ENCODE results near the gene HSP90AA1. TPM values are rescaled to one million over a fixed set of nuclear protein-coding genes. Genes with fewer than 3 reads are reported as not detected.

The HSP90AA1 gene
- total and polyA plus RNA-seq, 2 of the 8 experiments (the other 6 are each of a cell fraction or from before 2014, with no cell fraction given), result 339 to 878 TPM

DNA sequence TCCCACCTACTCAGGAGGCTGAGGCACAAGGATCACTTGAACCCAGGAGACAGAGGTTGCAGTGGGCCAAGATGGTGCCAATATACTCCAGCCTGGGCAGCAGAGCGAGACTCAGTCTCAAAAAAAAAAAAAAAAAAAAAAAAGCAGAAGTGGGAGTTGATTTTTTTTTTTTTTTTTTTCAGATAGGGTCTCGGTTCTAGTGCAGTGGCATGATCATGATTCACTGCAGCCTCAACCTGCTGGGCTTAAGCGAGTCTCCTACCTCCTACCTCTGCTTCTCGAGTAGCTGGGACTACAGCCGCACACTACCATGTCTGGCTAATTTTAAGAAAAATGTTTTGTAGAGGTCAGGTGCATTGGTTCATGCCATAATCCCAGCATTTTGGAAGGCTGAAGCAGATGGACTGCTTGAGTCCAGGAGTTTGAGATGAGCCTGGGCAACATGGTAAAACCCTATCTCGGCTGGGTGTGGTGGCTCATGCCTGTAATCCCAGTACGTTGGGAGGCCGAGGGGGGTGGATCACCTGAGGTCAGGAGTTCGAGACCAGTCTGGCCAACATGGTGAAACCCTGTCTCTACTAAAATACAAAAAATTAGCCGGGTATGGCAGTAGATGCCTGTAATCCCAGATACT lies 16.3 kb upstream of the HSP90AA1 start (continued):
- TF ChIP-seq, protein P1, sequence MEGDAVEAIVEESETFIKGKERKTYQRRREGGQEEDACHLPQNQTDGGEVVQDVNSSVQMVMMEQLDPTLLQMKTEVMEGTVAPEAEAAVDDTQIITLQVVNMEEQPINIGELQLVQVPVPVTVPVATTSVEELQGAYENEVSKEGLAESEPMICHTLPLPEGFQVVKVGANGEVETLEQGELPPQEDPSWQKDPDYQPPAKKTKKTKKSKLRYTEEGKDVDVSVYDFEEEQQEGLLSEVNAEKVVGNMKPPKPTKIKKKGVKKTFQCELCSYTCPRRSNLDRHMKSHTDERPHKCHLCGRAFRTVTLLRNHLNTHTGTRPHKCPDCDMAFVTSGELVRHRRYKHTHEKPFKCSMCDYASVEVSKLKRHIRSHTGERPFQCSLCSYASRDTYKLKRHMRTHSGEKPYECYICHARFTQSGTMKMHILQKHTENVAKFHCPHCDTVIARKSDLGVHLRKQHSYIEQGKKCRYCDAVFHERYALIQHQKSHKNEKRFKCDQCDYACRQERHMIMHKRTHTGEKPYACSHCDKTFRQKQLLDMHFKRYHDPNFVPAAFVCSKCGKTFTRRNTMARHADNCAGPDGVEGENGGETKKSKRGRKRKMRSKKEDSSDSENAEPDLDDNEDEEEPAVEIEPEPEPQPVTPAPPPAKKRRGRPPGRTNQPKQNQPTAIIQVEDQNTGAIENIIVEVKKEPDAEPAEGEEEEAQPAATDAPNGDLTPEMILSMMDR (IDR thresholded peaks at IDR 0.05; ENCODE audit: control extremely low read depth in 1 of 3, insufficient read depth in 1 of 3, low read depth in 1 of 3, low read length in 3 of 3), result no peak
- no peak for TF ChIP-seq BCL11A (IDR thresholded peaks at IDR 0.05; ENCODE audit: low read depth in 2 of 2, low read length in 2 of 2)

Measured in H1 (cell line).